H1 (cell line): Measurements from ENCODE around the gene PXN. TPM values are rescaled to one million over a fixed set of nuclear protein-coding genes. Genes with fewer than 3 reads are reported as not detected.

Experiments
- CTCF ChIA-PET: fragments of 300-600 bp; sonication (Branson Sonifier 250); formaldehyde crosslinking; loops from one replicate; lab custom pipeline; 2021; ENCODE audit not compliant: partially characterized antibody; lab: Charles Lee
- POLR2A ChIA-PET: fragments of 300-600 bp; sonication (Branson Sonifier 250); formaldehyde crosslinking; loops from one replicate; lab custom pipeline; 2021; ENCODE audit warnings: inconsistent platforms; ENCODE audit not compliant: partially characterized antibody; lab: Charles Lee
- DNase-seq, 2 experiments: peaks; one replicate each; pipeline versions ENCODE4 v3.0.0 to v3.0.0-alpha.2; 2010 to 2022; ENCODE audit warnings: low spot score in 2 of 2, low read depth in 1 of 2, mixed read lengths in 1 of 2
- FAIRE-seq: peaks from 2 replicates; lab custom pipeline; 2011; peaks lifted over from hg19 to GRCh38; lab: Jason Lieb, UNC
- H2AFZ ChIP-seq: 2 replicates; pipeline ENCODE4 v1.8.1; 2012; ENCODE audit warnings: low read length, inconsistent platforms
- H2AK5ac ChIP-seq: 2 replicates; pipeline ENCODE4 v1.6.1; 2013; ENCODE audit warnings: low read depth, low read length
- H2BK120ac ChIP-seq: replicated peaks from 2 replicates; pipeline ENCODE3; 2013; ENCODE audit warnings: low read depth, low read length, inconsistent platforms
- H2BK12ac ChIP-seq: 2 replicates; pipeline ENCODE4 v1.6.1; 2013; ENCODE audit warnings: low read depth, low read length
- H2BK15ac ChIP-seq: 2 replicates; pipeline ENCODE4 v1.6.1; 2013; ENCODE audit warnings: low read length
- H2BK20ac ChIP-seq: 2 replicates; pipeline ENCODE4 v1.6.1; 2013; ENCODE audit warnings: low read length
- H2BK5ac ChIP-seq: 2 replicates; pipeline ENCODE4 v1.6.1; 2013; ENCODE audit warnings: low read depth, low read length
- H3K14ac ChIP-seq: 2 replicates; pipeline ENCODE4 v1.6.1; 2013; ENCODE audit warnings: inconsistent platforms; ENCODE audit not compliant: insufficient read length
- H3K18ac ChIP-seq: 2 replicates; pipeline ENCODE4 v1.6.1; 2013; ENCODE audit warnings: low read length; ENCODE audit errors: extremely low read depth
- H3K23ac ChIP-seq: 2 replicates; pipeline ENCODE4 v1.6.1; 2013; ENCODE audit warnings: inconsistent platforms; ENCODE audit not compliant: insufficient read length
- H3K23me2 ChIP-seq: 2 replicates; pipeline ENCODE4 v1.6.1; 2013; ENCODE audit warnings: low read depth, low read length
- H3K27ac ChIP-seq: 2 replicates; pipeline ENCODE4 v1.6.1; 2011; ENCODE audit warnings: low read depth, low read length, inconsistent platforms
- H3K27me3 ChIP-seq, 4 experiments: replicated peaks in 1 of 4; 1 replicate in 1 of 4; 2 replicates in 3 of 4; pipeline versions ENCODE4 v1.6.1 to v1.8.1; 2011 to 2013; ENCODE audit warnings: low read length in 3 of 4, mild to moderate bottlenecking in 3 of 4, inconsistent platforms in 2 of 4, mixed read lengths in 2 of 4, moderate library complexity in 1 of 4; ENCODE audit not compliant: control insufficient read depth in 3 of 4, insufficient read depth in 3 of 4; ENCODE audit errors: extremely low read depth in 1 of 4
- H3K36me3 ChIP-seq, 4 experiments: 2 replicates each; pipeline versions ENCODE4 v1.6.1 to v1.8.1; 2011 to 2013; ENCODE audit warnings: mild to moderate bottlenecking in 4 of 4, low read length in 3 of 4, moderate library complexity in 2 of 4, control low read depth in 1 of 4, inconsistent platforms in 1 of 4; ENCODE audit not compliant: insufficient read depth in 4 of 4, control insufficient read depth in 2 of 4
- H3K4ac ChIP-seq: replicated peaks from 2 replicates; pipeline ENCODE3; 2013; ENCODE audit warnings: low read length, low read depth, mixed read lengths, inconsistent platforms; ENCODE audit not compliant: insufficient read length
- H3K4me1 ChIP-seq, 4 experiments: replicated peaks in 1 of 4; 1 replicate in 1 of 4; 2 replicates in 3 of 4; pipeline versions ENCODE4 v1.6.1 to v1.8.1; 2011 to 2013; ENCODE audit warnings: low read length in 3 of 4, inconsistent platforms in 2 of 4, mixed read lengths in 1 of 4; ENCODE audit not compliant: insufficient read depth in 4 of 4, control insufficient read depth in 3 of 4
- H3K4me2 ChIP-seq, 2 experiments: 2 replicates each; pipeline versions ENCODE4 v1.6.1 to v1.8.1; 2011 to 2013; ENCODE audit warnings: low read depth in 2 of 2, low read length in 2 of 2, control low read depth in 1 of 2, inconsistent platforms in 1 of 2, mild to moderate bottlenecking in 1 of 2; ENCODE audit not compliant: insufficient read depth in 1 of 2
- H3K4me3 ChIP-seq, 4 experiments: fragments of 200-600, 300-600 bp in 1 of 4; sonication (generic), shearing (Covaris generic), sonication (Bioruptor Twin) in 1 of 4; 2 replicates each; pipeline versions ENCODE4 v1.5.1 to v1.8.1; 2011 to 2016; ENCODE audit warnings: low read length in 4 of 4, low read depth in 3 of 4, control low read depth in 2 of 4, inconsistent platforms in 2 of 4, mild to moderate bottlenecking in 2 of 4, mixed read lengths in 1 of 4, moderate library complexity in 1 of 4; ENCODE audit not compliant: insufficient read depth in 2 of 4; ENCODE audit errors: extremely low read depth in 1 of 4
- H3K56ac ChIP-seq: replicated peaks from 2 replicates; pipeline ENCODE3; 2013; ENCODE audit warnings: low read depth, mild to moderate bottlenecking, mixed read lengths, low read length, inconsistent platforms; ENCODE audit not compliant: insufficient read length
- H3K79me1 ChIP-seq: 2 replicates; pipeline ENCODE4 v1.6.1; 2013; ENCODE audit warnings: low read depth, low read length, control low read depth
- H3K79me2 ChIP-seq, 2 experiments: 2 replicates each; pipeline versions ENCODE4 v1.6.1 to v1.8.1; 2012 to 2013; ENCODE audit warnings: low read length in 2 of 2, mild to moderate bottlenecking in 2 of 2, inconsistent platforms in 1 of 2; ENCODE audit not compliant: insufficient read depth in 2 of 2, control insufficient read depth in 1 of 2
- H3K9ac ChIP-seq, 4 experiments: replicated peaks in 1 of 4; 1 replicate in 1 of 4; 2 replicates in 3 of 4; pipeline versions ENCODE4 v1.6.1 to v1.8.1; 2011 to 2013; ENCODE audit warnings: low read depth in 3 of 4, low read length in 3 of 4, control low read depth in 2 of 4, mild to moderate bottlenecking in 2 of 4, moderate library complexity in 2 of 4, inconsistent platforms in 1 of 4; ENCODE audit errors: extremely low read depth in 1 of 4
- H3K9me3 ChIP-seq, 2 experiments: 2 replicates each; pipeline versions ENCODE4 v1.6.1 to v1.8.1; 2012 to 2013; ENCODE audit warnings: mild to moderate bottlenecking in 2 of 2, moderate library complexity in 2 of 2, control low read depth in 1 of 2, inconsistent platforms in 1 of 2, low read depth in 1 of 2, low read length in 1 of 2, mixed read lengths in 1 of 2; ENCODE audit not compliant: insufficient read depth in 2 of 2
- H4K20me1 ChIP-seq, 2 experiments: replicated peaks in 1 of 2; 2 replicates each; pipeline versions ENCODE3 to v1.8.1; 2011 to 2013; ENCODE audit warnings: inconsistent platforms in 2 of 2, low read length in 2 of 2, mild to moderate bottlenecking in 1 of 2; ENCODE audit not compliant: insufficient read depth in 2 of 2, control insufficient read depth in 1 of 2
- H4K5ac ChIP-seq: 2 replicates; pipeline ENCODE4 v1.6.1; 2013; ENCODE audit warnings: low read length, low read depth, mixed read lengths, inconsistent platforms; ENCODE audit not compliant: insufficient read length
- H4K8ac ChIP-seq: 2 replicates; pipeline ENCODE4 v1.8.0; 2013; ENCODE audit warnings: mild to moderate bottlenecking, moderate library complexity, low read length, inconsistent platforms; ENCODE audit not compliant: insufficient read depth; ENCODE audit errors: extremely low read depth
- H4K91ac ChIP-seq: replicated peaks from 2 replicates; pipeline ENCODE3; 2013; ENCODE audit warnings: low read length, mixed read lengths, inconsistent platforms; ENCODE audit not compliant: insufficient read length
- ASH2L ChIP-seq: fragments of 200-600, 300-600 bp; sonication (generic); IDR thresholded peaks from one replicate; pipeline ENCODE4 v1.7.1; 2017; ENCODE audit warnings: low read length
- CBX8 ChIP-seq: fragments of 300-800, 300-1000 bp; sonication (generic); IDR thresholded peaks from 2 replicates; pipeline ENCODE4 v1.7.1; 2016; ENCODE audit warnings: low read depth, low read length, borderline replicate concordance
- EZH2 ChIP-seq: fragments of 200-600 bp; sonication (generic); IDR thresholded peaks from 2 replicates; pipeline ENCODE4 v1.7.1; 2012; ENCODE audit warnings: low read depth, mild to moderate bottlenecking, moderate library complexity, low read length, inconsistent platforms; ENCODE audit not compliant: severe bottlenecking
- GABPA ChIP-seq: IDR thresholded peaks from 2 replicates; pipeline ENCODE4 v1.6.1; 2011; ENCODE audit warnings: mild to moderate bottlenecking, low read length, moderate library complexity, borderline replicate concordance; ENCODE audit not compliant: insufficient read depth
- KDM4A ChIP-seq: IDR thresholded peaks from one replicate; pipeline ENCODE4 v1.7.1; 2012; ENCODE audit warnings: low read depth, mild to moderate bottlenecking, moderate library complexity, low read length, inconsistent platforms; ENCODE audit not compliant: severe bottlenecking
- RBBP5 ChIP-seq: IDR thresholded peaks from 2 replicates; pipeline ENCODE4 v1.7.1; 2012; ENCODE audit warnings: low read depth, mild to moderate bottlenecking, inconsistent platforms, low read length, moderate library complexity, borderline replicate concordance
- TBP ChIP-seq: IDR thresholded peaks from 2 replicates; pipeline ENCODE4 v1.6.1; 2011; ENCODE audit warnings: low read depth, low read length, improper control_type of control experiment
- ZNF274 ChIP-seq: IDR thresholded peaks from 2 replicates; pipeline ENCODE4 v1.7.0; 2012; ENCODE audit warnings: low read length, borderline replicate concordance; ENCODE audit errors: extremely low read depth
- WGBS, 2 experiments: shearing (Covaris generic) in 1 of 2; methylation state at CpG; one replicate each; pipeline versions ENCODE4 v1.1.6 to v1.1.7; 2013 to 2015; ENCODE audit warnings: low lambda C conversion rate in 2 of 2, mixed read lengths in 2 of 2, inconsistent platforms in 1 of 2, low coverage in 1 of 2, missing lambda C conversion rate in 1 of 2; ENCODE audit not compliant: insufficient replicate concordance in 2 of 2, insufficient coverage in 1 of 2, insufficient read length in 1 of 2; ENCODE audit errors: extremely low coverage in 1 of 2, missing lambda C conversion rate in 1 of 2; 5-methylcytosine and 5-hydroxymethylcytosine counted together
- polyA plus RNA-seq, 7 experiments: library from polyadenylated mRNA; depleted of rRNA in 3 of 7; stranded (reverse) in 5 of 7; unstranded in 2 of 7; fragments of >200 nt in 5 of 7; fragments of 200-250 nt in 2 of 7; gene quantifications; 1 replicate in 5 of 7; 2 replicates in 1 of 7; 4 replicates in 1 of 7; pipeline versions ENCODE4 v1.2.1 to v1.2.3, GENCODE V29; 2011 to 2013; ENCODE audit warnings: missing spikeins in 2 of 7, mixed read lengths in 2 of 7
- total RNA-seq: library from RNA; stranded (reverse); fragmentation: NEBNext Ultra II Directional; extraction: Animal tissue kit (Norgen Biotek cat#: 25700); gene quantifications from 2 replicates; pipeline ENCODE4 v1.2.1, GENCODE V29; 2021

Gene PXN
- total and polyA plus RNA-seq, 2 of the 8 experiments (the other 6 are each of a cell fraction or from before 2014, with no cell fraction given): 51.0 to 105 TPM

DNA sequence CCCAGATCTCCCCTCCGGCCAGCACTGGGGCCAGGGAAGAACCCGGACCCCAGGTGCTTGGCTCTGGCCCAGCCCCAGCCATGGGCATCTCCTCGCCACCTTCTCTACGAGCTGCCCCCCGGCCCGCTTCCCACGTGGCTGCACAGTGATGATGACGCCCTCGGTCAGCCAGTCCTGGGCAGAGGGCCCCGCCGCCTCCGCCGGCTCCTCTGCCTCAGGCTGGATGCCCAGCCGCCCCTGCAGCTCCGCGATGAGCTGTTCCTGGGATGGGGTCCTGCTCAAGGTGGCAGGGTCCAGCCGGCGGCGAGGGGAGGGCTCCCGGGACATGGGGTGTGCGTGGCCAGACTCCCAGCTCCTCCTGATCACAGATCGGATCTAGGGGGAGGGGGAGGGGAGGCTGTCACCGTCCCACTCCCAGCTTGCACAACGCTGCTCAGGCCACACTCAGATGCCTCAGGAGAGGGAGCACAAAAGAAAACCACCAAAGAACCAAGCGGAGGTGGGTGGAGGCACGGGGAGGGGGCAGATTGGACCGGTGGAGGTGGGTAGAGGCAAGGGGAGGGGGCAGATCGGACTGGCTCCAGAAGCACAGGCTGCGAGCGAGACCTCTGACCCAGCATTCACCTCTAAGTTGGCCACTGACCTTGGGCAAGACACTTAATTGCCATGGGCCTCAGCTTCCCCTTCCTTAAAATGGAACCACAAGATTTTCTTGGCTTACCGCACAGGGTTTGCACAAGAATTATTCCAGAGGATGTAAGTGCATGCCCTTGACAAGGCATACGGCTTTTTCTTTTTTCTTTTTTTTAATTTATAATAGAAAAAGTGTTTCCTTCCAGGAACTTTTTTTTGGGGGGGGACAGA, 48.6 kb downstream of the PXN start:
- Histone ChIP-seq H3K79me1 (no peaks in the 10 kb centered on the region), H3K27me3 (no peaks in the 10 kb centered on the region), H3K4me3 (no peak overlapping the region), H3K23ac (no peak overlapping the region), H3K4me1 (no peaks in the 10 kb centered on the region), H3K4me2 (no peak overlapping the region), H3K14ac (no peak overlapping the region), H4K8ac (no peak overlapping the region; the same call in 1 of the 2 replicates), H2AFZ (no peak overlapping the region), H3K27ac (no peak overlapping the region), H3K79me2 (no peaks in the 10 kb centered on the region), H3K23me2 (no peaks in the 10 kb centered on the region), H3K9me3 (no peaks in the 10 kb centered on the region), H2BK15ac (no peak overlapping the region), H4K20me1 (peaks cover 4 to 13% of the 10 kb centered on the region in 2 experiments), H2BK20ac (no peak overlapping the region), H2BK12ac (no peak overlapping the region), H2AK5ac (no peak overlapping the region), H3K18ac (no peak overlapping the region), H2BK120ac (no peak overlapping the region), H3K36me3 (peaks cover 8 to 37% (median 26%) of the 10 kb centered on the region in 4 experiments), H4K91ac (no peak overlapping the region), H3K56ac (no peak overlapping the region), H3K4ac (no peak overlapping the region), H3K9ac (no peak overlapping the region), H2BK5ac (peak overlapping the region; percentile 16; the same call in 1 of the 2 replicates), H4K5ac (no peak overlapping the region)
- CTCF ChIA-PET: interaction anchor here (0.6 to 17.8 kb wide), 5 partner anchors 9 to 353 kb away, joined by 3 to 930 read pairs (median 4); partner anchors contain the start of gene PXN
- DNase-seq (no peak), FAIRE-seq (no peak)
- POLR2A ChIA-PET: interaction anchor here (1.3 to 88.3 kb wide), 4 partner anchors 12 to 100 kb away, joined by 3 to 4270 read pairs (median 689); partner anchors contain the start of genes GCN1, PXN, RNU4-1 and RNU4-2
- WGBS, 2 experiments: 93% methylated on average over 28 of the region's 32 CpGs; no CpG with 5 or more reads in 1 of the 2 experiments
- no peak for TF ChIP-seq EZH2
- TF ChIP-seq GABPA: no peak
- TF ChIP-seq ZNF274: no peak
- no peak for TF ChIP-seq ASH2L
- no peak for TF ChIP-seq RBBP5
- no peak for TF ChIP-seq CBX8
- no peak for TF ChIP-seq TBP
- no peak for TF ChIP-seq KDM4A
